Neural progenitor cell (in vitro differentiated cells): Measurements from ENCODE around the gene AJAP1. TPM values are rescaled to one million over a fixed set of nuclear protein-coding genes. Genes with fewer than 3 reads are reported as not detected.

Experiments
- DNase-seq: peaks from one replicate; pipeline ENCODE4 v3.0.0-alpha.2; 2016; ENCODE audit warnings: low spot score
- H2AFZ ChIP-seq: fragments of 200-600 bp; sonication (generic); replicated peaks from 2 replicates; pipeline ENCODE4 v1.6.1; 2016; ENCODE audit warnings: antibody characterized with exemption
- H3F3A ChIP-seq: fragments of 200-600 bp; sonication (generic); 2 replicates; pipeline ENCODE4 v1.6.1; 2016; ENCODE audit warnings: antibody characterized with exemption, low read depth
- H3K27ac ChIP-seq: fragments of 200-600 bp; sonication (generic); 2 replicates; pipeline ENCODE4 v1.5.1; 2016; ENCODE audit warnings: mild to moderate bottlenecking
- H3K27me3 ChIP-seq: fragments of 200-600 bp; sonication (generic); 2 replicates; pipeline ENCODE4 v1.6.1; 2016; ENCODE audit warnings: mild to moderate bottlenecking, moderate library complexity
- H3K36me3 ChIP-seq: fragments of 200-600 bp; sonication (generic); 2 replicates; pipeline ENCODE4 v1.5.1; 2016
- H3K4me1 ChIP-seq: fragments of 200-600 bp; sonication (generic); 2 replicates; pipeline ENCODE4 v1.6.1; 2016; ENCODE audit warnings: mixed run types
- H3K4me2 ChIP-seq: fragments of 200-600 bp; sonication (generic); 2 replicates; pipeline ENCODE4 v1.6.1; 2016
- H3K4me3 ChIP-seq: fragments of 200-600 bp; sonication (generic); 2 replicates; pipeline ENCODE4 v1.5.1; 2016
- H3K79me2 ChIP-seq: fragments of 200-600 bp; sonication (generic); 2 replicates; pipeline ENCODE4 v1.6.1; 2016; ENCODE audit warnings: low read depth
- H3K9ac ChIP-seq: fragments of 200-600 bp; sonication (generic); 2 replicates; pipeline ENCODE4 v1.6.1; 2016
- H3K9me3 ChIP-seq: fragments of 200-600 bp; sonication (generic); 2 replicates; pipeline ENCODE4 v1.5.1; 2016; ENCODE audit warnings: low read depth
- H4K20me1 ChIP-seq: fragments of 200-600 bp; sonication (generic); 2 replicates; pipeline ENCODE4 v1.6.1; 2016; ENCODE audit warnings: low read depth
- H3K27ac Mint-ChIP-seq: 3 replicates; pipeline ENCODE4 v1.8.0; 2021; ENCODE audit warnings: mixed read lengths
- H3K27me3 Mint-ChIP-seq: 2 replicates; pipeline ENCODE4 v1.8.0; 2022; ENCODE audit warnings: low read depth, mild to moderate bottlenecking, inconsistent platforms, moderate library complexity, mixed read lengths; ENCODE audit not compliant: insufficient read depth
- H3K36me3 Mint-ChIP-seq: 3 replicates; pipeline ENCODE4 v1.8.0; 2021; ENCODE audit warnings: mixed read lengths
- H3K4me1 Mint-ChIP-seq: 3 replicates; pipeline ENCODE4 v1.8.0; 2021; ENCODE audit warnings: mixed read lengths
- H3K4me3 Mint-ChIP-seq: 3 replicates; pipeline ENCODE4 v1.8.0; 2021; ENCODE audit warnings: mild to moderate bottlenecking, moderate library complexity, mixed read lengths
- H3K9me3 Mint-ChIP-seq: 3 replicates; pipeline ENCODE4 v1.8.0; 2020; ENCODE audit warnings: mixed read lengths
- CTCF ChIP-seq: fragments of 200-600 bp; sonication (generic); IDR thresholded peaks from 2 replicates; pipeline ENCODE4 v1.5.1; 2017; ENCODE audit warnings: antibody characterized with exemption, mild to moderate bottlenecking
- EZH2 ChIP-seq: fragments of 200-600 bp; sonication (generic); IDR thresholded peaks from 2 replicates; pipeline ENCODE4 v1.6.1; 2017; ENCODE audit warnings: antibody characterized with exemption, mild to moderate bottlenecking, moderate library complexity
- EZH2phosphoT487 ChIP-seq: fragments of 200-600 bp; sonication (generic); IDR thresholded peaks from 2 replicates; pipeline ENCODE4 v1.6.1; 2017; ENCODE audit warnings: antibody characterized with exemption
- total RNA-seq: library from RNA; depleted of rRNA; stranded (reverse); fragments of >200 nt; gene quantifications from 2 replicates; pipeline ENCODE4 v1.2.3, GENCODE V29; 2015; ENCODE audit warnings: low replicate concordance

AJAP1 gene
- total RNA-seq, 1 donor from 2014 or later = 0.21 TPM

- Histone ChIP-seq H3K27ac (no peak overlapping the region), H3K4me3 (no peak overlapping the region), H3K4me2 (no peak overlapping the region), H3K9me3 (no peaks in the 10 kb centered on the region), H3K27me3 (no peaks in the 10 kb centered on the region), H3K4me1 (peaks cover 7% of the 10 kb centered on the region), H3K36me3 (no peaks in the 10 kb centered on the region), H3K79me2 (no peaks in the 10 kb centered on the region), H3K9ac (no peak overlapping the region), H2AFZ (no peak overlapping the region), H3F3A (no peaks in the 10 kb centered on the region), H4K20me1 (no peaks in the 10 kb centered on the region)
- no peak for DNase-seq
- TF ChIP-seq EZH2 (no peak), EZH2phosphoT487 (no peak), CTCF (no peak)
- peaks cover 2% of the 10 kb centered on the region for H3K36me3 Mint-ChIP-seq
- H3K27me3 Mint-ChIP-seq = peaks cover 2% of the 10 kb centered on the region
- peak overlapping the region; percentile 37 for H3K27ac Mint-ChIP-seq
- H3K4me3 Mint-ChIP-seq = no peak overlapping the region
- peaks cover 3% of the 10 kb centered on the region for H3K9me3 Mint-ChIP-seq
- peaks cover 29% of the 10 kb centered on the region for H3K4me1 Mint-ChIP-seq
These were observed 46.9 kb downstream of the AJAP1 start for GRCh38 chr1:4701276-4701675.

GRCh38 chr1:4702464-4702863 is 48.1 kb downstream of the AJAP1 start:
- H4K20me1 ChIP-seq = no peaks in the 10 kb centered on the region
- H3K4me2 ChIP-seq = no peak overlapping the region
- H3K79me2 ChIP-seq = no peaks in the 10 kb centered on the region
- H2AFZ ChIP-seq = no peak overlapping the region
- peaks cover 7% of the 10 kb centered on the region for H3K4me1 ChIP-seq
- TF ChIP-seq CTCF (no peak), EZH2phosphoT487 (no peak), EZH2 (no peak)
- H3K4me3 ChIP-seq = no peak overlapping the region
- H3K9me3 Mint-ChIP-seq = peaks cover 3% of the 10 kb centered on the region
- H3K27ac Mint-ChIP-seq = no peak overlapping the region
- no peak for DNase-seq
- H3K9me3 ChIP-seq = no peaks in the 10 kb centered on the region
- H3K27me3 ChIP-seq = no peaks in the 10 kb centered on the region
- H3K27ac ChIP-seq = no peak overlapping the region
- peaks cover 2% of the 10 kb centered on the region for H3K36me3 Mint-ChIP-seq
- no peaks in the 10 kb centered on the region for H3F3A ChIP-seq
- H3K9ac ChIP-seq = no peak overlapping the region
- H3K36me3 ChIP-seq = no peaks in the 10 kb centered on the region
- no peak overlapping the region for H3K4me3 Mint-ChIP-seq
- H3K27me3 Mint-ChIP-seq = peaks cover 2% of the 10 kb centered on the region
- H3K4me1 Mint-ChIP-seq = peaks cover 31% of the 10 kb centered on the region

GRCh38 chr1:4702932-4703331 is 48.5 kb downstream of the AJAP1 start:
- H3K36me3 Mint-ChIP-seq = peaks cover 2% of the 10 kb centered on the region
- no peak overlapping the region for H3K27ac Mint-ChIP-seq
- peaks cover 3% of the 10 kb centered on the region for H3K9me3 Mint-ChIP-seq
- DNase-seq = no peak
- no peak for TF ChIP-seq EZH2phosphoT487
- TF ChIP-seq EZH2 = no peak
- no peak for TF ChIP-seq CTCF
- H3K4me1 Mint-ChIP-seq = peaks cover 34% of the 10 kb centered on the region
- H3K4me3 Mint-ChIP-seq = no peak overlapping the region
- Histone ChIP-seq H3K9ac (no peak overlapping the region), H3K4me3 (no peak overlapping the region), H3K4me1 (peaks cover 7% of the 10 kb centered on the region), H2AFZ (no peak overlapping the region), H3K9me3 (no peaks in the 10 kb centered on the region), H3K4me2 (no peak overlapping the region), H3K27me3 (no peaks in the 10 kb centered on the region), H4K20me1 (no peaks in the 10 kb centered on the region), H3K27ac (no peak overlapping the region), H3K79me2 (no peaks in the 10 kb centered on the region), H3F3A (no peaks in the 10 kb centered on the region), H3K36me3 (no peaks in the 10 kb centered on the region)
- peaks cover 2% of the 10 kb centered on the region for H3K27me3 Mint-ChIP-seq

GRCh38 chr1:4703646-4704045 is 49.2 kb downstream of the AJAP1 start:
- Histone ChIP-seq H3K27me3 (no peaks in the 10 kb centered on the region), H3K79me2 (no peaks in the 10 kb centered on the region), H3K4me1 (peaks cover 7% of the 10 kb centered on the region), H3K27ac (no peak overlapping the region), H3K4me2 (no peak overlapping the region), H3K4me3 (no peak overlapping the region), H3K9me3 (no peaks in the 10 kb centered on the region), H4K20me1 (no peaks in the 10 kb centered on the region), H2AFZ (no peak overlapping the region), H3K36me3 (no peaks in the 10 kb centered on the region), H3F3A (no peaks in the 10 kb centered on the region), H3K9ac (no peak overlapping the region)
- no peak for DNase-seq
- Mint-ChIP-seq H3K27me3 (peaks cover 2% of the 10 kb centered on the region), H3K4me3 (no peak overlapping the region), H3K36me3 (peaks cover 2% of the 10 kb centered on the region), H3K27ac (no peak overlapping the region), H3K9me3 (peaks cover 3% of the 10 kb centered on the region), H3K4me1 (peaks cover 38% of the 10 kb centered on the region)
- no peak for TF ChIP-seq EZH2
- no peak for TF ChIP-seq CTCF
- TF ChIP-seq EZH2phosphoT487 = no peak
